Stimulated activated CD4-positive, alpha-beta T cell treated with anti-CD3 and anti-CD28 coated beads, Interleukin-1b, Interleukin-23, amount 100 ng/mL, for 24 hours (primary cell): ENCODE results near the gene CD82.

ENCODE experiments used
- DNase-seq, 4 experiments: peaks; one replicate each; pipeline ENCODE4 v3.0.0-alpha.2; 2020; ENCODE audit warnings: low read depth in 4 of 4, low spot score in 1 of 4

Gene CD82

DNA sequence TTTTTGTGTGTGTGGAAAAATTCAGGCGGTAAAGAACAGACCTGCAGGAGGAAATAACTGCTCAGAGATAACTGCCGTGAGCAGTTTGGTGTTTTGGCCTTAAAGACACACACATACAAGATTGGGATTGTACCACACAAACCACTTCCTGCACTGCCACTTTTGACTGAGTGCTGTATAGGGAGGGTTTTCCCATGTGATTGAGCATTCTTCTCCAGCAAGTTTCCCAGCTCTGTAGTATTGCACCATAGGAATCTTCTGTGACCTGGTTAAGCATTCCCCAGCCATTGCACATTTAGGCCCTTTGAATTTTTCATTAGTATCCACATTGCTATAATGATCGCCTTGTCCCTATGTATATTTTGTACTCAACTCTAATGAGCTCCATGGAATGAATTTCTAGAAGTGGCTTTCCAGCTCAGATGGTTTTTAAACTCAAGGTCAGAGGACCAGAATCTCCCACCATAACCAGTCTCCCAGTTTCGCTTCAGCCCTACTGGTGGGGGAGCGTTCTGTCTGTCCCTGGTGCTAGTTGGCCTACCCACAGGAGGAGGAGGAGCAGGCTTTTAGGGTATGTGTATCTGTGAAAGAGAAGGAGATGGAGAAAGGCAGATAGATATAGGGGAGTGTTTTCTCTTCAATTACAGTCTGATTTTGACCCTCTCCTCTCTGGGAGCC is 9.3 kb downstream of the CD82 start:
- peak in 1 of 4 experiments; percentile 40 for DNase-seq

- peak in 1 of 4 experiments; percentile 62 for DNase-seq
Observed at GRCh38 chr11:44575288-44575672, 9.8 kb downstream of the CD82 start.

GRCh38 chr11:44575962-44576361 is 10.5 kb downstream of the CD82 start:
- no peak for DNase-seq

GRCh38 chr11:44576656-44577055 is 11.2 kb downstream of the CD82 start:
- DNase-seq, result no peak

GRCh38 chr11:44577231-44577830 is 11.9 kb downstream of the CD82 start:
- no peak for DNase-seq

- no peak for DNase-seq
Observed at GRCh38 chr11:44578279-44578678, 12.8 kb downstream of the CD82 start.

DNA sequence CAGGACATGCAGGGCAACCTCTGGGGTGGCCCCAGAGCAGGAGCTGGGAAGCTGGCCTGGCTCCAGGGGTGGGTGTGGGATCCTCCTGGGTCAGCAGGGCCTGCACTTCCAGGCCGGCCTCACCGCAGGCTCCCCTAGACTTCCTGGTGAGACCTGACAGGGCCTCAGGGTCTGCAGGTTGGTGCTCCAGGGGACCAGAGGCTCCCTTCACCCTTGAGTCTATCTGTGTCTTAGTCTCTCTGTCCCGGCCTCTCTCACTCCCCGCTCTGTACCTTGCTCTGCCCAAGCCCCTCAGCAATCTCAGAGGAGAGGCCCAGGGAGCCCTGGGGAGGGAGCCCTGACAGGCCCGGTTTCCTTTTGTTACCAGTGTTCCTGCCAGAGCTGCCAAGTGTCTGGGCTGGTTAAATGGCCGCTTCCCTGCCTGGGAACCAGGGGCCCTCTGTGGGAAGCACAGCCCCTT is 13.9 kb downstream of the CD82 start:
- no peak for DNase-seq

GRCh38 chr11:44580701-44581100 is 15.2 kb downstream of the CD82 start:
- no peak for DNase-seq

GRCh38 chr11:44581246-44581645 is 15.8 kb downstream of the CD82 start:
- DNase-seq, result no peak

DNA sequence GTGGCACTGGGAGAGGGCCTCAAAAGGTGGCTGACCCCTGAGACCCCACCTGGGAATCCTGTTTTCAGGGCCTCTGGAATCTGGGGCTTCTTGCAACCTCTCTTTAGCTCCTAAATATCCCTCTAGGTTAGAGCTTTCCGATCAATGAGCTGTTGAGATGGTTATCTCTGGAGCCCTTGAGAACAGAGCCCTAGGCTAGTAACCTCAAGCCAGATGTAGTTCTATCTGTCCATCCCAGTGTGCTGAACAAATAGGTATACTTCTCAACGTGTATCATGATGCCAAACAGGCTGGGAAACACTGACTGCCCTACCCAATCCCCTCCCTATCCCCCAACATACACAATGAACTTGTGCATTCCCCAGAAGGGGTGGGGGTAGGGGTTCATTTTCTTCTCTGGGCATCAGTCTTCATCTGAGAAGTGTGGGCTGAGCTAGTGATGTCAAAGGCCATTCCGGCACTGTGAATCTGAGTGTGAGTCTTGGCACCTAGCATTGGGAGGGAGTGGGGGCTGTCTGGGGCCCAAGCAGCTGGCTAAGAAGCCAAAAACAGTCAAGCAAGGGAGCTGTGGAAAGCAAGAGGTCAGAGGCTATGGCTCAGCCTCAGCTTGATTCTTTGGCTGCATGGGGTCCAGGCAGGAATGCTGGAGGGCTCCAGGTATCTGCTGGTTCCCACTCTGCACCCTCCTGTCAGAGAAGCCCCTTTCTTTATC is 17.3 kb downstream of the CD82 start:
- DNase-seq, result no peak

DNA sequence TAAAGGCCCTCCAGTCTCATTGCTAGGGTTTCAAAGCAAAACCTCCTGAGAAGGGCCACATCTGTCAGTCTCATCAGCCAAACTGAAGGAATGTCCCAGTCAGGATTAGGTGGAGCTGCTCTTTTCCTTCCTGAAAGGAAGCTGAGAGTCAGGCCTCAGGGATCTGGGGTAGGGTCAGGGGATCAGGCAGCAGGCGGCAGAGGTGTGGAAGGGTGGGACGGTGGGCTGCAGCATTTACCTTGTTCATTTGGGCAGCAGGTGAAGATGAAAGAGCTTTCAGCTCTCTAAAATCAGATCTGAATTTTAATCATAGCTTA is 17.8 kb downstream of the CD82 start:
- DNase-seq, result no peak

GRCh38 chr11:44585421-44585820 is 20.0 kb downstream of the CD82 start:
- DNase-seq, result no peak

DNA sequence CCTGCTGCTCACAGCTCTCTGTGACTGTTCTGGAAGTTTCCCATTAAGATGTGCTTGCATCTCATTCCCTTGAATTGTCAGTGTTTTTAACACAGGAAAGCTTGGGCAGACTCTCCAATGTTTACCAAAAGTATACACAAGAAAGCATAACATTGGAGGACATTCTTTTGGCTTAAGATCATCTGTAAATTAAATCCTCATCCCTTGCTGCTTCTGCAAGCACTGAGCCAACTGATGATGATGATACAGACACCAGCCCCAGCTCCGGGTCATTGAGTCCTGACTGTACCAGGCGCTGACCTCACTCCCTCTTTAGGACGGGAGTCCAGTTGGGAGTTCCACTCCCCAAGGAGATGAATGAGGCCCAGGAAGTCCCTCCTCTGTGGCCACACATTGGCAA is 23.8 kb downstream of the CD82 start:
- no peak for DNase-seq

DNA sequence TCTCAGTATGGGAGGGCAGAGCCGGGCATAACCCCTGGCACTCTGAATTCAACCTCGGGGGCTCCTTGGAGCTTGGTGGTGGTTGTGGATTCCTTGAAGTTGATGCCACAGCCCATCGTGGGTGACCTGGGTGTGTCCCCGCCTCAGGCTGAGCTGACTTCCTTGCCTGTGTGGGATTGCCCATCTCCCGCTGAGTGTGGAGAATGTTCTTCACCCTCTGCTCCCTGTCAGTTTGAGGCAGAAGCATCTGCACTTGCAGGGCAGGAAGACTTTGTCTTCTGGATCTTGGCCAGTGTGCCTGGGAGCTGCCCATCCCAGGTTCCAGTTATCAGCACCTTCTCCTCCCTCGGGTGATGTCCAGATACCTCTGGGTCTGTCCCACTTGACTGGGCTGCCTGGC is 25.3 kb downstream of the CD82 start:
- DNase-seq, result no peak

- DNase-seq, result no peak
Observed at GRCh38 chr11:44591557-44591956, 26.1 kb downstream of the CD82 start.

DNA sequence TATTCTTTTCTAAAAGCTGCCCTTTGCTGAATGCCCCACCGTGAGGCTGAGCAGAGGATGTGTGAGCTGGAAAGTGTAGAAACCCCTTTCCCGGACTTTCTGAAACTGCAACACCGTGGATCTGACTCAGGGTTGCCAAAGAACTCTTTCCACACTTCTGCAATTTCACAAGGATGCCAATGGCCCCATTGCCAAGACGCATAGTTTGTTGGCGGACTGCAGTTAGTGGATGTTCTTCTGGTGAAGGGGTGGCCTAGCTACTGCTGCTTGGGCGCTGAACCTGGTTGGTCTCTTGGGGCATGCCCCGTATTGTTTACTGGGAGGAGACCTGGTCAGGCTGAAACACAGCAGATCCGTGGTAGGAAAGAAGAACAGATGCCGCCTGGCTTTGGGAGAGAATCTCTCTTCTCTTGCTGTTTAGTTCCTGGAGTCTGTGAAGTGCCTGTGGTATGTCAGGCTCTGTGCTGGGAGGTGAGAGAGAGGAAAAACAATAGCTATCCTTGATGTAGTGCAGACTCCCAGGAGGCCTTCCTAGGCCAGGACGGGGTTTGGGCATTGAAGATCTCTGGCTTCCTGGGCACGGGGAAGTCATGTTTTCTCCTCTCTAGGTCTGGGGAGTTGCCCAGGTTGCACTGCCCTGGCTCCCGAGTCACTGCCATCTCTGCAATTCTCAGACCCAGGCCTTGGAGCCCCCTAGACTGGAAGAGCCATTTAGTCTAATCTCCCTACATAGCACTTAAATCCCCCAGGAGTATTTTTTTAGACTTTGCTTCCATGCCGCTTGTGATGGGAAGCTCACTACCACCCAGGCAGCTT is 26.9 kb downstream of the CD82 start:
- no peak for DNase-seq

DNA sequence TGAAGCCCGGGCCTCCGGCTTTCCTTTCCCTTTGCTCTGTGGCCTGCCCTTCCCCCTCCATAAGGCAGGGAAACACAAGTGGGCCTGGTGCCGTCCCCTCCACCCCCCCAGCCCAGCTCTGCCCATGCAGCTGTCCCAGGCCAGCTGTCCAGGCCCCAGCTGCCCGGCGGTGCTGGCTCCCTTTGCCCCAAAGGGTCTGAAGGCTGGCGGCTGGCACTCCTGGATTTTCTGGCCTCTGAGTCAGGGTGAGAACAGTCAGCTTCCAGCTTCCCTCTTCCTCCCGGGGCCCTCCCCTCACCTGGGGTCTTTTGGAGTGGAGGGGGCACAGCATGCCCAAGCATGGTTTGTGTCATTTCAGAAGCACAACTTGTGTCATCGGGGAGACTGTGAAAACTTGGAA is 27.8 kb downstream of the CD82 start:
- DNase-seq, result no peak

- DNase-seq, result no peak
Observed at GRCh38 chr11:44595006-44595405, 29.5 kb downstream of the CD82 start.

DNA sequence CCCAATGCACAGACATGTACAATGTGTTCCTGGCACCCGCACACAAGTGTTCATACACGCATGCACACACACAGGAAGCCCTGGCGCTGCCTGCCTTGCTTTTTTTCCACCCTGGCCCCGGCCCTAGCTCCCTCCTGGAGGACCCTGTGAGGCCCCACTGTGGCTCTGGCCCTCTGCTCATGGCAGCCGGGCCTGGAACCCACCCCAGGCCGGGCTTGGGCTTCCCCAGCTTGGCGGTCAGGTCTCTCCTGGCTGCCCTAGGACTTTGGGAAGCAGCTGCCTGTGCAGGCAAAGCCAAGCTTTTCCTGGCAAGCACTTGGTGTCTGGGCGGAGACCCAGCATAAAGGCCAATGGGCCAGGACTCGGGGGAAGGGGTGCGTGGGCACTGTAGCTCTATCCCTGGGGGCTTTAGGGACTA is 30.5 kb downstream of the CD82 start:
- DNase-seq, result no peak

- peak in 1 of 4 experiments; percentile 69 for DNase-seq
Observed at GRCh38 chr11:44596525-44597276, 31.2 kb downstream of the CD82 start.
